22Rv1 (cell line): ENCODE measurements around the gene APOF.

Experiments used
- CTCF ChIP-seq: fragments of 450-650 bp; IDR thresholded peaks from 2 replicates; pipeline ENCODE4 v1.5.1; 2017; ENCODE audit warnings: mild to moderate bottlenecking
- ZFX ChIP-seq: fragments of 450-650 bp; IDR thresholded peaks from 2 replicates; pipeline ENCODE4 v1.6.1; 2017; ENCODE audit warnings: antibody characterized with exemption, borderline replicate concordance

- no peak; the same call in 1 of the 2 replicates for TF ChIP-seq CTCF
- TF ChIP-seq ZFX: no peak
Measured at GRCh38 chr12:56359851-56360767, 2.5 kb downstream of the APOF start, which contains the start of gene STAT2.
